T-cell (primary cell): ENCODE results near the gene ADAM19. TPM values are rescaled to one million over a fixed set of nuclear protein-coding genes. Genes with fewer than 3 reads are reported as not detected.

Experiments
- ATAC-seq, 4 experiments: fragments of 200-7000 bp in 3 of 4; fragments of 150-1000 bp in 1 of 4; cut with Tn5 transposase; replicated peaks in 1 of 4; 1 replicate in 3 of 4; 2 replicates in 1 of 4; pipeline ENCODE4 v1.10.0; 2021; ENCODE audit warnings: moderate library complexity in 3 of 4, mild to moderate bottlenecking in 2 of 4, moderate number of reproducible peaks in 1 of 4
- CTCF ChIA-PET, 2 donors: fragments of 300-600 bp; sonication (Branson Sonifier 250); formaldehyde crosslinking; loops; one replicate each; lab custom pipeline; 2022; ENCODE audit warnings: antibody characterized with exemption in 2 of 2; lab: Charles Lee
- POLR2A ChIA-PET, 2 donors: fragments of 300-600 bp; sonication (Branson Sonifier 250); formaldehyde crosslinking; loops; one replicate each; lab custom pipeline; 2022; ENCODE audit warnings: antibody characterized with exemption in 2 of 2; lab: Charles Lee
- DNase-seq, 35 experiments: peaks; one replicate each; pipeline versions ENCODE4 v3.0.0 to v3.0.0-alpha.2; 2013 to 2023
- H3K27ac ChIP-seq: one replicate; pipeline ENCODE4 v1.5.1; 2013; ENCODE audit warnings: low read length
- H3K27me3 ChIP-seq, 2 experiments: replicated peaks in 1 of 2; 1 replicate in 1 of 2; 2 replicates in 1 of 2; pipeline versions ENCODE4 v1.6.1 to v1.7.0; 2013; ENCODE audit warnings: low read length in 1 of 2, mixed read lengths in 1 of 2; ENCODE audit not compliant: control insufficient read depth in 2 of 2, insufficient read depth in 2 of 2; ENCODE audit errors: extremely low read depth in 1 of 2
- H3K36me3 ChIP-seq, 2 donors: 1 replicate in 1 of 2; 2 replicates in 1 of 2; pipeline versions ENCODE4 v1.6.1 to v1.7.0; 2013; ENCODE audit warnings: low read length in 1 of 2; ENCODE audit not compliant: control insufficient read depth in 2 of 2, insufficient read depth in 1 of 2; ENCODE audit errors: extremely low read depth in 1 of 2
- H3K4me1 ChIP-seq, 2 experiments: 1 replicate in 1 of 2; 2 replicates in 1 of 2; pipeline versions ENCODE4 v1.6.1 to v1.7.0; 2013; ENCODE audit warnings: low read length in 2 of 2, mixed read lengths in 1 of 2; ENCODE audit not compliant: insufficient read depth in 2 of 2, control insufficient read depth in 1 of 2; ENCODE audit errors: extremely low read depth in 1 of 2
- H3K4me3 ChIP-seq, 2 donors: 1 replicate in 1 of 2; 2 replicates in 1 of 2; pipeline versions ENCODE4 v1.5.1 to v1.7.0; 2013; ENCODE audit warnings: mild to moderate bottlenecking in 2 of 2, low read length in 1 of 2, moderate library complexity in 1 of 2; ENCODE audit not compliant: control insufficient read depth in 1 of 2; ENCODE audit errors: extremely low read depth in 1 of 2
- H3K9me3 ChIP-seq: 2 replicates; pipeline ENCODE4 v1.7.0; 2013
- H3K27ac Mint-ChIP-seq, 2 donors: one replicate each; pipeline ENCODE4 v1.8.0; 2020 to 2021; ENCODE audit warnings: mild to moderate bottlenecking in 2 of 2, mixed read lengths in 2 of 2
- H3K27me3 Mint-ChIP-seq, 2 donors: one replicate each; pipeline ENCODE4 v1.8.0; 2021 to 2022; ENCODE audit warnings: mixed read lengths in 2 of 2
- H3K36me3 Mint-ChIP-seq: one replicate; pipeline ENCODE4 v1.8.0; 2021; ENCODE audit warnings: mixed read lengths
- H3K4me1 Mint-ChIP-seq, 3 donors: one replicate each; pipeline ENCODE4 v1.8.0; 2020 to 2022; ENCODE audit warnings: mixed read lengths in 3 of 3, mild to moderate bottlenecking in 1 of 3
- H3K4me3 Mint-ChIP-seq, 3 donors: one replicate each; pipeline ENCODE4 v1.8.0; 2020 to 2022; ENCODE audit warnings: mild to moderate bottlenecking in 3 of 3, mixed read lengths in 3 of 3, moderate library complexity in 3 of 3
- H3K9me3 Mint-ChIP-seq, 3 donors: one replicate each; pipeline ENCODE4 v1.8.0; 2020 to 2022; ENCODE audit warnings: mixed read lengths in 3 of 3
- WGBS: methylation state at CpG from one replicate; pipeline ENCODE4 v1.1.5; 2013; ENCODE audit warnings: missing lambda C conversion rate; ENCODE audit not compliant: insufficient coverage; 5-methylcytosine and 5-hydroxymethylcytosine counted together
- total RNA-seq, 35 experiments: library from RNA in 6 of 35; stranded (reverse) in 6 of 35; fragments of 120-200 nt in 1 of 35; gene quantifications; one replicate each; pipeline versions ENCODE4 v1.2.1 to v1.2.4 and lab custom pipeline; 2013 to 2026

Gene ADAM19
- total RNA-seq, 5 donors from 2014 or later (not counting 1 experiment from before 2014, with no cell fraction given) = 30.7 to 64.1 (median 41.8) TPM

GRCh38 chr5:157548513-157549282 lies 26.9 kb downstream of the ADAM19 start:
- Histone ChIP-seq H3K27me3 (no peaks in the 10 kb centered on the region), H3K4me3 (no peak overlapping the region), H3K9me3 (no peaks in the 10 kb centered on the region), H3K27ac (peak overlapping the region; percentile 33), H3K36me3 (no peaks in the 10 kb centered on the region), H3K4me1 (peaks cover 10 to 53% of the 10 kb centered on the region in 2 experiments)
- Mint-ChIP-seq H3K36me3 (peaks cover 19% of the 10 kb centered on the region), H3K4me1 (peaks cover 50 to 91% (median 83%) of the 10 kb centered on the region in 3 donors), H3K4me3 (peak overlapping the region in 2 of 3 donors; percentile 32 to 41), H3K27ac (peak overlapping the region; percentile 91), H3K9me3 (no peaks in the 10 kb centered on the region), H3K27me3 (no peaks in the 10 kb centered on the region)
- DNase-seq = no peak
- POLR2A ChIA-PET = interaction anchor here in 1 of 2 donors (0.5 to 0.8 kb wide), 2 partner anchors 18 to 32 kb away, joined by 4 read pairs; no protein-coding TSS in a partner anchor
- WGBS = no CpG with 5 or more reads among the region's 4 CpGs
- CTCF ChIA-PET = no interaction called here
- no peak for ATAC-seq

- CTCF ChIA-PET = no interaction called here
- H3K27ac ChIP-seq = peak overlapping the region; percentile 33
Measured at GRCh38 chr5:157547941-157548512, 27.5 kb downstream of the ADAM19 start.

GRCh38 chr5:157546456-157547100 lies 29.0 kb downstream of the ADAM19 start:
- Histone ChIP-seq H3K4me3 (no peak overlapping the region), H3K9me3 (no peaks in the 10 kb centered on the region), H3K4me1 (peaks cover 16 to 60% of the 10 kb centered on the region in 2 experiments), H3K27me3 (no peaks in the 10 kb centered on the region), H3K27ac (no peak overlapping the region), H3K36me3 (no peaks in the 10 kb centered on the region)
- ATAC-seq (no peak), DNase-seq (no peak)
- Mint-ChIP-seq H3K9me3 (no peaks in the 10 kb centered on the region), H3K4me1 (peaks cover 61 to 97% (median 90%) of the 10 kb centered on the region in 3 donors), H3K36me3 (peaks cover 11% of the 10 kb centered on the region), H3K4me3 (peak overlapping the region in 2 of 3 donors; percentile 0 to 69), H3K27ac (peak overlapping the region; percentile 91 to 98), H3K27me3 (no peaks in the 10 kb centered on the region)
- CTCF ChIA-PET = no interaction called here
- 90% methylated on average over 4 of the region's 6 CpGs for WGBS
- POLR2A ChIA-PET = interaction anchor here in 1 of 2 donors (0.6 kb wide), 1 partner anchor 379 kb away, joined by 3 read pairs; no protein-coding TSS in a partner anchor

More at GRCh38 chr5:157547941-157548512, 27.5 kb downstream of the ADAM19 start:
- no peak for DNase-seq
- H3K4me1 Mint-ChIP-seq = peaks cover 53 to 93% (median 90%) of the 10 kb centered on the region in 3 donors
- POLR2A ChIA-PET = no interaction called here
- peaks cover 19% of the 10 kb centered on the region for H3K36me3 Mint-ChIP-seq
- Histone ChIP-seq H3K9me3 (no peaks in the 10 kb centered on the region), H3K36me3 (no peaks in the 10 kb centered on the region), H3K27me3 (no peaks in the 10 kb centered on the region), H3K4me3 (no peak overlapping the region), H3K4me1 (peaks cover 10 to 53% of the 10 kb centered on the region in 2 experiments)
- H3K4me3 Mint-ChIP-seq = peak overlapping the region; percentile 3 to 43 (median 35)
- H3K27me3 Mint-ChIP-seq = no peaks in the 10 kb centered on the region
- no peak for ATAC-seq
- 33% methylated on average over 1 of the region's 3 CpGs for WGBS
- H3K9me3 Mint-ChIP-seq = no peaks in the 10 kb centered on the region
- peak overlapping the region; percentile 91 for H3K27ac Mint-ChIP-seq

- POLR2A ChIA-PET = interaction anchor here in 1 of 2 donors (0.6 kb wide), 1 partner anchor 378 kb away, joined by 3 read pairs; no protein-coding TSS in a partner anchor
- CTCF ChIA-PET = interaction anchor here in 1 of 2 donors (0.6 kb wide), 2 partner anchors 21 to 115 kb away, joined by 3 read pairs; no protein-coding TSS in a partner anchor
- DNase-seq (no peak), ATAC-seq (no peak)
- H3K4me3 Mint-ChIP-seq = peak overlapping the region; percentile 47 to 69 (median 61)
- peaks cover 9% of the 10 kb centered on the region for H3K36me3 Mint-ChIP-seq
- Histone ChIP-seq H3K4me1 (peaks cover 18 to 69% of the 10 kb centered on the region in 2 experiments), H3K27me3 (no peaks in the 10 kb centered on the region), H3K36me3 (no peaks in the 10 kb centered on the region), H3K4me3 (no peak overlapping the region), H3K27ac (peak overlapping the region; percentile 70), H3K9me3 (no peaks in the 10 kb centered on the region)
- H3K9me3 Mint-ChIP-seq = no peaks in the 10 kb centered on the region
- no peaks in the 10 kb centered on the region for H3K27me3 Mint-ChIP-seq
- 84% methylated on average over 3 of the region's 4 CpGs for WGBS
- H3K4me1 Mint-ChIP-seq = peaks cover 70 to 99% (median 94%) of the 10 kb centered on the region in 3 donors
- H3K27ac Mint-ChIP-seq = peak overlapping the region; percentile 91 to 98
Measured at GRCh38 chr5:157545610-157546310, 29.8 kb downstream of the ADAM19 start.

GRCh38 chr5:157544623-157544989 lies 31.0 kb downstream of the ADAM19 start:
- DNase-seq (peak in 2 of 35 experiments; percentile 8 to 51), ATAC-seq (peak; percentile 29 to 65 (median 49))
- Histone ChIP-seq H3K27me3 (no peaks in the 10 kb centered on the region), H3K9me3 (no peaks in the 10 kb centered on the region), H3K4me3 (peak overlapping the region in 1 of 2 donors; percentile 6), H3K27ac (peak overlapping the region; percentile 70), H3K4me1 (peaks cover 23 to 80% of the 10 kb centered on the region in 2 experiments), H3K36me3 (no peaks in the 10 kb centered on the region)
- peaks cover 80 to 99% (median 94%) of the 10 kb centered on the region in 3 donors for H3K4me1 Mint-ChIP-seq
- H3K36me3 Mint-ChIP-seq = peaks cover 6% of the 10 kb centered on the region
- no peaks in the 10 kb centered on the region for H3K9me3 Mint-ChIP-seq
- no peaks in the 10 kb centered on the region for H3K27me3 Mint-ChIP-seq
- ChIA-PET POLR2A (no interaction called here), CTCF (no interaction called here)
- no CpG with 5 or more reads among the region's 7 CpGs for WGBS
- H3K4me3 Mint-ChIP-seq = peak overlapping the region; percentile 47 to 69 (median 61)
- H3K27ac Mint-ChIP-seq = peak overlapping the region; percentile 91 to 98
